Stimulated activated CD4-positive, alpha-beta T cell treated with anti-CD3 and anti-CD28 coated beads, Interleukin-4, amount 100 ng/mL, for 24 hours (primary cell): Measurements from ENCODE around the gene FAM163A.

ENCODE experiments used
- DNase-seq: peaks from one replicate; pipeline ENCODE4 v3.0.0-alpha.2; 2020

The FAM163A gene

GRCh38 chr1:179860652-179861051, 117.6 kb downstream of the FAM163A start:
- DNase-seq = no peak

GRCh38 chr1:179865377-179865776, 122.3 kb downstream of the FAM163A start:
- DNase-seq = no peak
